Pancreas (tissue), 10 donors: ENCODE results near the gene FGF9. TPM values are rescaled to one million over a fixed set of nuclear protein-coding genes. Genes with fewer than 3 reads are reported as not detected.

Experiments
- ATAC-seq, 4 donors: fragments of 200-7000 bp; cut with Tn5 transposase; one replicate each; pipeline versions ENCODE4 v1.8.0 to v1.9.1; 2020; ENCODE audit warnings: mild to moderate bottlenecking in 4 of 4, moderate library complexity in 4 of 4
- DNase-seq, 6 donors: peaks; one replicate each; pipeline ENCODE4 v3.0.0-alpha.2; 2020
- FAIRE-seq: peaks from 2 replicates; lab custom pipeline; 2012; peaks lifted over from hg19 to GRCh38; lab: Jason Lieb, UNC
- H3K27ac ChIP-seq, 4 donors: fragments of 200-600 bp; sonication (generic); 1 replicate in 3 of 4; 2 replicates in 1 of 4; pipeline versions ENCODE4 v1.5.0 to v1.8.0; 2020
- H3K27me3 ChIP-seq, 4 donors: fragments of 200-600 bp; one replicate each; pipeline ENCODE4 v1.8.0; 2021
- H3K36me3 ChIP-seq, 3 donors: fragments of 200-600 bp; sonication (generic) in 1 of 3; one replicate each; pipeline versions ENCODE4 v1.5.0 to v1.8.0; 2020 to 2021
- H3K4me1 ChIP-seq, 3 donors: fragments of 200-600 bp; one replicate each; pipeline ENCODE4 v1.8.0; 2021
- H3K4me3 ChIP-seq, 4 donors: fragments of 200-600 bp; sonication (generic) in 2 of 4; one replicate each; pipeline versions ENCODE4 v1.5.0 to v1.8.0; 2020 to 2021
- H3K9me3 ChIP-seq, 4 donors: fragments of 200-600 bp; one replicate each; pipeline ENCODE4 v1.8.0; 2021
- WGBS, 2 donors: extraction: QIAGEN DNeasy Blood & Tissue Kit; methylation state at CpG; one replicate each; pipeline ENCODE4 v1.1.7; 2013; 5-methylcytosine and 5-hydroxymethylcytosine counted together
- intact Hi-C, 3 donors: fragments of 100-400 bp; cut with DNase I; formaldehyde crosslinking; loops; one replicate each; pipeline versions ENCODE4 v1.11.1 to v1.14.2; 2022
- polyA plus RNA-seq, 2 donors: library from polyadenylated mRNA; stranded (reverse); fragments of 200-250 nt; gene quantifications; one replicate each; pipeline ENCODE4 v1.2.3, GENCODE V29; 2013
- total RNA-seq, 6 donors: library from RNA; stranded (reverse); fragmentation: NEBNext Ultra II Directional in 4 of 6; extraction: Animal tissue kit (Norgen Biotek cat#: 25700) in 4 of 6; gene quantifications; one replicate each; pipeline versions ENCODE4 v1.2.1 to v1.2.4, GENCODE V29; 2021 to 2023
- TF ChIP-seq, protein P1 (sequence below), 4 donors: fragments of 200-600 bp; sonication (generic) in 3 of 4; IDR thresholded peaks; one replicate each; pipeline versions ENCODE4 v1.5.0 to v1.8.0; 2021; ENCODE audit warnings: antibody characterized with exemption in 4 of 4
- donor health status: healthy with polysubstance abuse.
- donor health status: DM: no; HTN: no; CAD: no; lungs with moderate emphysema.
- donor health status: DM: no; HTN: no; CAD: no.
- donor health status: control.
- donor health status: control.
- donor health status: Bipolar disorder and iron deficiency.
- donor health status: DM: yes; HTN: yes; CAD: no.
- donor health status: DM: no; HTN: no; CAD: no.
- donor health status: DM: no; HTN: no; CAD: no.
- donor health status: DM: yes; HTN: yes; CAD: no.

FGF9 gene
- total and polyA plus RNA-seq, 8 donors, result 0.16 to 0.92 (median 0.39) TPM

DNA sequence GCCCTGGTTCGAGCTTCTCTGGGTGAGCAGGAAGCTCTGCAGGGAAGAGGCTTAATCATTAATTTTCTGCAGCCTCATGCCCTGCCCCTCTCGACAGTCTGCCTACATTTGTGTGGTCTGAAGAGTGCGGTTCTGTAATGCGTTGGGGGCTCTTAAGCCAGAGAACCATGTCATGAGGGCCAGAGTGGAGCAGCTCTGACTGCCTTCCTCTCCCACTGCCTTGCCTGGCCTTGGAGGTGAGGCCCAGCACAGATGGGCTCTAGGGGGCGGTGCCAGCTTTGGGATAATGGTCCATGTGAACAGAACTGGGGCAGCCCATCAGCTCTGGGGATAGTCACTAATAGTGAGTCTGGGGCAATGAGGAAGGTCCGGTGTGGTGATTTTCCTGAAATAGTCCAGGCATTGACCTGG, 5.7 kb downstream of the FGF9 start:
- TF ChIP-seq, protein P1, sequence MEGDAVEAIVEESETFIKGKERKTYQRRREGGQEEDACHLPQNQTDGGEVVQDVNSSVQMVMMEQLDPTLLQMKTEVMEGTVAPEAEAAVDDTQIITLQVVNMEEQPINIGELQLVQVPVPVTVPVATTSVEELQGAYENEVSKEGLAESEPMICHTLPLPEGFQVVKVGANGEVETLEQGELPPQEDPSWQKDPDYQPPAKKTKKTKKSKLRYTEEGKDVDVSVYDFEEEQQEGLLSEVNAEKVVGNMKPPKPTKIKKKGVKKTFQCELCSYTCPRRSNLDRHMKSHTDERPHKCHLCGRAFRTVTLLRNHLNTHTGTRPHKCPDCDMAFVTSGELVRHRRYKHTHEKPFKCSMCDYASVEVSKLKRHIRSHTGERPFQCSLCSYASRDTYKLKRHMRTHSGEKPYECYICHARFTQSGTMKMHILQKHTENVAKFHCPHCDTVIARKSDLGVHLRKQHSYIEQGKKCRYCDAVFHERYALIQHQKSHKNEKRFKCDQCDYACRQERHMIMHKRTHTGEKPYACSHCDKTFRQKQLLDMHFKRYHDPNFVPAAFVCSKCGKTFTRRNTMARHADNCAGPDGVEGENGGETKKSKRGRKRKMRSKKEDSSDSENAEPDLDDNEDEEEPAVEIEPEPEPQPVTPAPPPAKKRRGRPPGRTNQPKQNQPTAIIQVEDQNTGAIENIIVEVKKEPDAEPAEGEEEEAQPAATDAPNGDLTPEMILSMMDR (IDR thresholded peaks at IDR 0.05), result no peak
- H3K27me3 ChIP-seq, result no peaks in the 10 kb centered on the region
- H3K9me3 ChIP-seq, result no peaks in the 10 kb centered on the region
- FAIRE-seq (no peak), ATAC-seq (peak in 3 of 4 donors; percentile 3 to 16 (median 13)), DNase-seq (peak in 3 of 6 donors; percentile 27 to 43 (median 28))
- H3K27ac ChIP-seq, result no peak overlapping the region
- intact Hi-C loops, result no loop called here
- WGBS, 2 donors, result 36 to 38% methylated on average over 6 of the region's 6 CpGs
- no peak overlapping the region for H3K4me3 ChIP-seq
- no peaks in the 10 kb centered on the region for H3K36me3 ChIP-seq
- peaks cover 0 to 20% (median 12%) of the 10 kb centered on the region in 3 donors for H3K4me1 ChIP-seq

DNA sequence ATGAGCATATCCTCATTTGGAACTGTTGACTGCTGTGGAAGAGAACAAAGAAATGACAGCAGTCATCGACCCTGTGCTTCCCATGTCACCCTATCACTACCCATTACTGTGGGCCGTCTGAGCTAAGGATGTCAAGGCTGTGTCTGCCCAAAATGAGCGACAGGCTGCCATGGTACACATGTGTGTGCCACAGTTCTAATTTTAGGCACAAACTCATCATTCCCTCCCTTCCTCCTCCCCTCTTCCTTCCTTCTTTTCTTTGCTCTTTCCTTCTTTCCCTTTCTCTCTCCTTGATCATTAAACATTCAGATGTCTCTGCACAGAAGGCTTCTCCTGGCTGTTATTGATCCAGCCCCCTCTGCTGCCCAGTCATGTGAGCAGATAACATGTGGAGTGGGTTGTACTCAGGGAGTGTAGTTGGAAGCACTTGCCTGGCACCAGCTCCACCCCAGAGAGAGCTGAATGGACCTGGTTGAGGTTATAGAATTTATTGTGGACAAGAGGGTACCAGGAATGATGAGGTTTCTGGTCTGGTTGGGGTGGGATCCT, 6.3 kb downstream of the FGF9 start:
- FAIRE-seq (no peak), DNase-seq (no peak), ATAC-seq (no peak)
- no peak overlapping the region for H3K27ac ChIP-seq
- TF ChIP-seq, protein P1 (IDR thresholded peaks at IDR 0.05), result no peak
- peaks cover 0 to 15% (median 7%) of the 10 kb centered on the region in 3 donors for H3K4me1 ChIP-seq
- intact Hi-C loops, result no loop called here
- no peaks in the 10 kb centered on the region for H3K36me3 ChIP-seq
- H3K4me3 ChIP-seq, result no peak overlapping the region
- no peaks in the 10 kb centered on the region for H3K27me3 ChIP-seq
- no peaks in the 10 kb centered on the region for H3K9me3 ChIP-seq
- 68 to 73% methylated on average over 3 of the region's 3 CpGs for WGBS, 2 donors

DNA sequence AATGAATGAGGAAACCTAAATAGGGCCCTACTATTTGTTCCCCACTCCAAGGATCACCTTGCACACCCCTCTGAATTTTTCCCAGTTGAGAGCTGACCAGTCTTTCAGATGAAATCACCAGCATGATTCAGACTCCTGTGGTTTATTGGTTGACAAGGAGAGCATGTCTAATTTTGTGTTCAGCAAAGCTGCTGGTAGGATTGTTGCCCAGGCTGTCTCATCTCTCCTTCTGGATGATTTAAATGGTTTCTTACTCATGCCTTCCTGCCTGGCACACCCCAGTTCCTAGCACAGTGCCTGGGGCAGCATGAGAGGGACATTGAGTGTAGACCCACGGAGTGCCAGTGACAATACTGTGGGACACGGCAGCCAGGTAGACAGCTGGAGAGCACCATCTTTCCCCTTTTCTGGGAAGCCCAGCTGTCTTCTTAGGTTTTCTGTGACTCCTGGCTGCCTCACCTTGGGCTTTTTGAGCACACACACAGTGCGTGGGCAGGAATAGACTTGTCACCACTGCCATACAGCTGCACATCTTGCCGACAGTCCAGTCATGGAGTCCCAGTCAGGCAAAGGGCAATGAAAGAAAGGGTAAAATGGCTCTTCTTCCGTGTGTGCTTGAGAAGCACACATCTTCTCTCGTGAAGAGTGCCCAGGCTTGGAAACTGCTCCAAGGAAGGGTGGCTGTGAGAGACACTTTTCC, 12.3 kb downstream of the FGF9 start:
- no peaks in the 10 kb centered on the region for H3K9me3 ChIP-seq
- TF ChIP-seq, protein P1 (IDR thresholded peaks at IDR 0.05), result no peak
- H3K36me3 ChIP-seq, result no peaks in the 10 kb centered on the region
- DNase-seq (no peak), ATAC-seq (peak in 2 of 4 donors; percentile 12 to 15), FAIRE-seq (no peak)
- intact Hi-C loops, result no loop called here
- no peaks in the 10 kb centered on the region for H3K4me1 ChIP-seq
- H3K27me3 ChIP-seq, result no peaks in the 10 kb centered on the region
- H3K27ac ChIP-seq, result no peak overlapping the region
- no peak overlapping the region for H3K4me3 ChIP-seq
- WGBS, 2 donors, result 84 to 92% methylated on average over 6 of the region's 6 CpGs

DNA sequence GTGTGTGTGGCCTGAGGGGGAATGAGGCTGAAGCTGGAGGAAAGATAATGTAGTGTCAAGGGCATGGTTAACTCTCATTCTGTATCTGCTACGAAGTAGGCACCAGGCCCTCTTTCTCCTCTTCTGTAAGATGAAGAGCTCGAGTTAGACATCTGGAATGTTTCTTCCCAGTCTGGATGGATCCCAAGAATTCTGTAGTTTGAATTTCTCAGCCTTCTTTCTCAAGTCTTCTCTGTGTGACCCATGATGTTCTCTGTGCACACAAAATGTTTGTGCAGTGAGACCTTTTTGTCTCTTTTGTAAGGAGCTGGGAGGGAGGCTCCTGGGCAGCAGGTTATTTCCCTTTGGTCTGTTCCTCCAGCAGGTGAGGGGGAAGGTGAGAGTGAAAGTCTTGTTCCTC, 13.7 kb downstream of the FGF9 start:
- no peaks in the 10 kb centered on the region for H3K4me1 ChIP-seq
- H3K36me3 ChIP-seq, result no peaks in the 10 kb centered on the region
- TF ChIP-seq, protein P1 (IDR thresholded peaks at IDR 0.05), result no peak
- no peak for DNase-seq
- H3K27me3 ChIP-seq, result no peaks in the 10 kb centered on the region
- no peak overlapping the region for H3K27ac ChIP-seq
- 78 to 88% methylated on average over 2 of the region's 2 CpGs for WGBS, 2 donors
- no peaks in the 10 kb centered on the region for H3K9me3 ChIP-seq
- intact Hi-C loops, result no loop called here
- no peak overlapping the region for H3K4me3 ChIP-seq
- no peak for ATAC-seq
- FAIRE-seq, result no peak

DNA sequence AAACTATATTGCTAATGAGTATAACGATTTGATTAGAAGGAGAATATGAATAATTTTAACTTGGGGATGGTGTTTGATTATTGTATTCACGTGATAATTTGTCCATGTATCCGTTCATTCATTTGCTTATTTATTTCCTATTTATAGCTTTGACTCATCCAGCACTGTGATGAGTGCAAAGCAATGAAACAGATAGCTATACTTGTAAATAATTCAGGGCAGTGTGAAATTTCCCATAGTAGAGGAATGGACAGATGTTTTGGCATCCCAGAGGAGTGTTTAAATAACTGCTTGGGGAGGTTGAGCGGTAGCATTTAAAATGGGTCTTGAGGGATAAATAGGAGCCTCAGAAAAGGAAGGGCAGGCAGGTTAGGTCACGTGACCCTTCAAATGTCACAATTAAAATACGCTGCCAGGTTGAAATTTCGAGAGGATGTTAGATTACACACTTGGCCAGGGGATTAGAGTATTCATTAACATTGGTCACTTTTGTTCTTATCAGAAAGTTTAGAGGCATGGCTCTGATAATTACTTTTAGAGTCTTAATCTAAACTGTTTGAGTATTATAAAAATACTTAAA, 14.7 kb downstream of the FGF9 start:
- no peak for FAIRE-seq
- intact Hi-C loops, result no loop called here
- 77 to 82% methylated on average over 7 of the region's 7 CpGs for WGBS, 2 donors

More for the DNA sequence above, 14.7 kb downstream of the FGF9 start:
- Histone ChIP-seq H3K4me1 (no peaks in the 10 kb centered on the region), H3K27ac (no peak overlapping the region), H3K27me3 (no peaks in the 10 kb centered on the region), H3K36me3 (no peaks in the 10 kb centered on the region), H3K9me3 (no peaks in the 10 kb centered on the region), H3K4me3 (no peak overlapping the region)
- TF ChIP-seq, protein P1 (IDR thresholded peaks at IDR 0.05), result no peak
- DNase-seq (no peak), ATAC-seq (no peak)
